Lung (tissue), 12 donors: Measurements from ENCODE around the gene ALOX15B. TPM values are rescaled to one million over a fixed set of nuclear protein-coding genes. Genes with fewer than 3 reads are reported as not detected.

Experiments
- ATAC-seq: fragments of 200-7000 bp; cut with Tn5 transposase; one replicate; pipeline ENCODE4 v1.9.1; 2020; ENCODE audit warnings: moderate number of reproducible peaks; ENCODE audit not compliant: insufficient read depth, low FRiP score
- DNase-seq, 3 donors: peaks; one replicate each; pipeline ENCODE4 v3.0.0-alpha.2; 2013 to 2017
- H3K27ac ChIP-seq, 2 donors: one replicate each; pipeline ENCODE4 v1.5.1; 2013; ENCODE audit warnings: mild to moderate bottlenecking in 2 of 2, moderate library complexity in 2 of 2, control low read depth in 1 of 2, inconsistent platforms in 1 of 2, low read depth in 1 of 2, low read length in 1 of 2
- H3K27me3 ChIP-seq, 3 donors: one replicate each; pipeline ENCODE4 v1.5.1; 2013; ENCODE audit warnings: low read length in 2 of 3; ENCODE audit not compliant: control insufficient read depth in 3 of 3, insufficient read depth in 3 of 3
- H3K36me3 ChIP-seq, 4 donors: one replicate each; pipeline ENCODE4 v1.5.1; 2013; ENCODE audit warnings: low read length in 4 of 4, mild to moderate bottlenecking in 1 of 4, moderate library complexity in 1 of 4; ENCODE audit not compliant: control insufficient read depth in 4 of 4, insufficient read depth in 4 of 4
- H3K4me1 ChIP-seq, 5 donors: one replicate each; pipeline ENCODE4 v1.5.1; 2013; ENCODE audit warnings: low read length in 5 of 5, mild to moderate bottlenecking in 2 of 5, moderate library complexity in 1 of 5; ENCODE audit not compliant: control insufficient read depth in 5 of 5, insufficient read depth in 5 of 5
- H3K4me3 ChIP-seq: one replicate; pipeline ENCODE4 v1.5.1; 2013; ENCODE audit warnings: mild to moderate bottlenecking, control low read depth, moderate library complexity
- H3K9ac ChIP-seq, 2 donors: one replicate each; pipeline ENCODE4 v1.5.1; 2013; ENCODE audit warnings: low read length in 2 of 2, control low read depth in 1 of 2; ENCODE audit not compliant: insufficient read depth in 1 of 2
- H3K9me3 ChIP-seq, 4 donors: one replicate each; pipeline ENCODE4 v1.5.1; 2013; ENCODE audit warnings: low read length in 3 of 4, mild to moderate bottlenecking in 1 of 4, moderate library complexity in 1 of 4; ENCODE audit not compliant: control insufficient read depth in 4 of 4, insufficient read depth in 3 of 4
- WGBS, 2 donors: extraction: QIAGEN DNeasy Blood & Tissue Kit; methylation state at CpG; one replicate each; pipeline ENCODE4 v1.1.7; 2013; 5-methylcytosine and 5-hydroxymethylcytosine counted together
- polyA plus RNA-seq, 2 donors: library from polyadenylated mRNA; stranded (reverse); fragments of 200-250 nt; gene quantifications; one replicate each; pipeline ENCODE4 v1.2.1, GENCODE V29; 2013
- total RNA-seq, 2 donors: library from RNA; depleted of rRNA in 1 of 2; stranded (reverse); fragments of >200 nt in 1 of 2; gene quantifications; one replicate each; pipeline ENCODE4 v1.2.1, GENCODE V29; 2014 to 2021
- TF ChIP-seq, protein P1 (sequence below): IDR thresholded peaks from 2 replicates; pipeline ENCODE4 v1.5.1; 2012; ENCODE audit warnings: mild to moderate bottlenecking; ENCODE audit errors: control extremely low read depth, extremely low read depth
- donor health status: control.
- donor health status: control.
- donor health status: Bipolar disorder and iron deficiency.
- donor health status: healthy.
- donor health status: DM: yes; HTN: yes; CAD: no.

ALOX15B gene
- total and polyA plus RNA-seq, 4 donors: 3.4 to 135 (median 73.8) TPM

GRCh38 chr17:8052256-8053252 is 13.7 kb downstream of the ALOX15B start:
- TF ChIP-seq, protein P1, sequence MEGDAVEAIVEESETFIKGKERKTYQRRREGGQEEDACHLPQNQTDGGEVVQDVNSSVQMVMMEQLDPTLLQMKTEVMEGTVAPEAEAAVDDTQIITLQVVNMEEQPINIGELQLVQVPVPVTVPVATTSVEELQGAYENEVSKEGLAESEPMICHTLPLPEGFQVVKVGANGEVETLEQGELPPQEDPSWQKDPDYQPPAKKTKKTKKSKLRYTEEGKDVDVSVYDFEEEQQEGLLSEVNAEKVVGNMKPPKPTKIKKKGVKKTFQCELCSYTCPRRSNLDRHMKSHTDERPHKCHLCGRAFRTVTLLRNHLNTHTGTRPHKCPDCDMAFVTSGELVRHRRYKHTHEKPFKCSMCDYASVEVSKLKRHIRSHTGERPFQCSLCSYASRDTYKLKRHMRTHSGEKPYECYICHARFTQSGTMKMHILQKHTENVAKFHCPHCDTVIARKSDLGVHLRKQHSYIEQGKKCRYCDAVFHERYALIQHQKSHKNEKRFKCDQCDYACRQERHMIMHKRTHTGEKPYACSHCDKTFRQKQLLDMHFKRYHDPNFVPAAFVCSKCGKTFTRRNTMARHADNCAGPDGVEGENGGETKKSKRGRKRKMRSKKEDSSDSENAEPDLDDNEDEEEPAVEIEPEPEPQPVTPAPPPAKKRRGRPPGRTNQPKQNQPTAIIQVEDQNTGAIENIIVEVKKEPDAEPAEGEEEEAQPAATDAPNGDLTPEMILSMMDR: no peak
- Histone ChIP-seq H3K9ac (no peak overlapping the region), H3K36me3 (no peaks in the 10 kb centered on the region), H3K9me3 (no peaks in the 10 kb centered on the region), H3K27me3 (no peaks in the 10 kb centered on the region), H3K27ac (no peak overlapping the region), H3K4me1 (peaks cover 0 to 8% (median 2%) of the 10 kb centered on the region in 5 donors), H3K4me3 (no peak overlapping the region)
- DNase-seq (no peak), ATAC-seq (no peak)
- WGBS, 2 donors: 94 to 97% methylated on average over 6 of the region's 6 CpGs

DNA sequence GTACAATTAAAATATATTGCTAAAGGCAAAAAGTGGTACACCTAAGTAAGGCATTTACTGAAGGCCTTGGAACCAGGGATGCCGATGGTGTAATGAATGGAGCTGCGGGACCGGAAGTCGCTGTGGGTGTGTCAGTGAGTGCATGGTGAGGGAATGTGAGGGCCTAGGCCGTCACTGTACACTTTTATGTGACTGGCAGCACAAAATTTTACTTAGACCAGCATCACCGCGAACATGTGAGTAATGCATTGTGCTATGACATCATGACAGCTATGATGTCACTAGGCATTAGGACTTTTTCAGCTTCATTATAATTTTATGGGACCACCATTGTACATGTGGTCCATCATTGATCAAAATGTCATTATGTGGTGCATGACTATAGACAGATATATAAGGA is 14.7 kb downstream of the ALOX15B start:
- 95% methylated on average over 7 of the region's 7 CpGs for WGBS, 2 donors
- Histone ChIP-seq H3K9me3 (no peaks in the 10 kb centered on the region), H3K27me3 (peaks cover 0 to 6% (median 0%) of the 10 kb centered on the region in 3 donors), H3K9ac (no peak overlapping the region), H3K4me1 (peaks cover 0 to 8% (median 2%) of the 10 kb centered on the region in 5 donors), H3K27ac (no peak overlapping the region), H3K36me3 (no peaks in the 10 kb centered on the region), H3K4me3 (no peak overlapping the region)
- DNase-seq (no peak), ATAC-seq (no peak)
- TF ChIP-seq, protein P1: no peak

GRCh38 chr17:8055851-8056231 is 17.0 kb downstream of the ALOX15B start:
- TF ChIP-seq, protein P1: no peak
- WGBS, 2 donors: 62 to 64% methylated on average over 3 of the region's 3 CpGs
- H3K9me3 ChIP-seq: no peaks in the 10 kb centered on the region
- H3K27me3 ChIP-seq: peaks cover 0 to 27% (median 17%) of the 10 kb centered on the region in 3 donors
- peaks cover 0 to 8% (median 2%) of the 10 kb centered on the region in 5 donors for H3K4me1 ChIP-seq
- peak overlapping the region in 1 of 2 donors; percentile 80 for H3K27ac ChIP-seq
- H3K9ac ChIP-seq: no peak overlapping the region
- ATAC-seq (no peak), DNase-seq (no peak)
- H3K4me3 ChIP-seq: no peak overlapping the region
- H3K36me3 ChIP-seq: no peaks in the 10 kb centered on the region
